Mesendoderm (in vitro differentiated cells): ENCODE results near the gene LAPTM5.

Experiments
- DNase-seq: peaks from one replicate; pipeline ENCODE4 v3.0.0; 2013
- H2AK5ac ChIP-seq: 2 replicates; pipeline ENCODE4 v1.6.1; 2013; ENCODE audit warnings: low read length, inconsistent platforms
- H2BK120ac ChIP-seq: 2 replicates; pipeline ENCODE4 v1.6.1; 2013; ENCODE audit warnings: low read depth, mild to moderate bottlenecking, low read length, moderate library complexity, mixed read lengths
- H2BK15ac ChIP-seq: replicated peaks from 2 replicates; pipeline ENCODE4 v1.6.1; 2013; ENCODE audit warnings: low read depth, mild to moderate bottlenecking, moderate library complexity
- H2BK5ac ChIP-seq: 2 replicates; pipeline ENCODE4 v1.6.1; 2013; ENCODE audit warnings: low read length, inconsistent platforms
- H3K18ac ChIP-seq: 2 replicates; pipeline ENCODE4 v1.6.1; 2013; ENCODE audit warnings: mild to moderate bottlenecking, low read length, mixed read lengths
- H3K23ac ChIP-seq: one replicate; pipeline ENCODE4 v1.6.1; 2013; ENCODE audit warnings: low read length
- H3K27ac ChIP-seq: 2 replicates; pipeline ENCODE4 v1.5.1; 2013; ENCODE audit warnings: low read depth, mild to moderate bottlenecking, inconsistent platforms, low read length, moderate library complexity
- H3K27me3 ChIP-seq: 2 replicates; pipeline ENCODE4 v1.6.1; 2013; ENCODE audit warnings: low read length, control low read depth, mild to moderate bottlenecking, inconsistent platforms; ENCODE audit not compliant: insufficient read depth, poor library complexity
- H3K36me3 ChIP-seq: 2 replicates; pipeline ENCODE4 v1.6.1; 2013; ENCODE audit warnings: low read length, inconsistent platforms; ENCODE audit not compliant: control insufficient read depth, insufficient read depth
- H3K4ac ChIP-seq: one replicate; pipeline ENCODE4 v1.6.1; 2013; ENCODE audit warnings: low read depth, mild to moderate bottlenecking, low read length, moderate library complexity
- H3K4me1 ChIP-seq: 2 replicates; pipeline ENCODE4 v1.6.1; 2013; ENCODE audit warnings: low read depth, low read length, inconsistent platforms; ENCODE audit not compliant: control insufficient read depth
- H3K4me2 ChIP-seq: 2 replicates; pipeline ENCODE4 v1.6.1; 2013; ENCODE audit warnings: low read length
- H3K4me3 ChIP-seq: 2 replicates; pipeline ENCODE4 v1.5.1; 2013; ENCODE audit warnings: mild to moderate bottlenecking, low read length
- H3K56ac ChIP-seq: one replicate; pipeline ENCODE4 v1.6.1; 2013; ENCODE audit warnings: low read length
- H3K79me1 ChIP-seq: 2 replicates; pipeline ENCODE4 v1.6.1; 2013; ENCODE audit warnings: low read length, inconsistent platforms
- H3K79me2 ChIP-seq: 2 replicates; pipeline ENCODE4 v1.6.1; 2013; ENCODE audit warnings: mild to moderate bottlenecking, low read length; ENCODE audit not compliant: control insufficient read depth, insufficient read depth
- H3K9ac ChIP-seq: 2 replicates; pipeline ENCODE4 v1.6.1; 2013; ENCODE audit warnings: low read length, inconsistent platforms
- H4K5ac ChIP-seq: one replicate; pipeline ENCODE4 v1.6.1; 2013; ENCODE audit warnings: low read length
- H4K8ac ChIP-seq: one replicate; pipeline ENCODE4 v1.6.1; 2013; ENCODE audit warnings: low read depth, mild to moderate bottlenecking, control low read depth, low read length, moderate library complexity
- WGBS: extraction: QIAGEN DNeasy Blood & Tissue Kit; methylation state at CpG from one replicate; pipeline ENCODE4 v1.1.7; 2013; ENCODE audit warnings: low lambda C conversion rate, missing lambda C conversion rate; ENCODE audit not compliant: insufficient coverage; ENCODE audit errors: extremely low coverage; 5-methylcytosine and 5-hydroxymethylcytosine counted together

The LAPTM5 gene

GRCh38 chr1:30788580-30789387 is 31.2 kb upstream of the LAPTM5 start:
- no peaks in the 10 kb centered on the region for H3K79me1 ChIP-seq
- no CpG with 5 or more reads among the region's 9 CpGs for WGBS
- no peak overlapping the region for H3K18ac ChIP-seq
- no peak overlapping the region for H3K56ac ChIP-seq
- no peak overlapping the region for H4K8ac ChIP-seq
- no peak overlapping the region for H2BK120ac ChIP-seq
- H3K23ac ChIP-seq = no peak overlapping the region
- H3K27me3 ChIP-seq = no peaks in the 10 kb centered on the region
- no peak overlapping the region for H2BK15ac ChIP-seq
- no peaks in the 10 kb centered on the region for H3K79me2 ChIP-seq
- no peaks in the 10 kb centered on the region for H3K4me1 ChIP-seq
- H3K4me3 ChIP-seq = no peak overlapping the region
- H4K5ac ChIP-seq = no peak overlapping the region
- H2BK5ac ChIP-seq = no peak overlapping the region
- no peak overlapping the region for H2AK5ac ChIP-seq
- H3K9ac ChIP-seq = no peak overlapping the region
- no peak for DNase-seq
- no peaks in the 10 kb centered on the region for H3K36me3 ChIP-seq
- no peak overlapping the region for H3K4me2 ChIP-seq
- no peak overlapping the region for H3K4ac ChIP-seq
- H3K27ac ChIP-seq = no peak overlapping the region

- WGBS = no CpG with 5 or more reads among the region's 21 CpGs
- H4K5ac ChIP-seq = no peak overlapping the region
- DNase-seq = no peak
Observed at GRCh38 chr1:30787856-30788495, 30.4 kb upstream of the LAPTM5 start.

GRCh38 chr1:30787266-30787665 is 29.7 kb upstream of the LAPTM5 start:
- Histone ChIP-seq H3K27me3 (no peaks in the 10 kb centered on the region), H3K18ac (no peak overlapping the region), H2BK120ac (no peak overlapping the region), H2AK5ac (no peak overlapping the region), H3K4me3 (no peak overlapping the region), H3K4ac (no peak overlapping the region), H3K27ac (no peak overlapping the region), H3K36me3 (no peaks in the 10 kb centered on the region), H3K4me1 (peaks cover 2% of the 10 kb centered on the region), H4K8ac (no peak overlapping the region), H3K79me1 (no peaks in the 10 kb centered on the region), H4K5ac (no peak overlapping the region), H2BK15ac (no peak overlapping the region), H3K4me2 (no peak overlapping the region), H3K56ac (no peak overlapping the region), H2BK5ac (no peak overlapping the region), H3K23ac (no peak overlapping the region), H3K79me2 (no peaks in the 10 kb centered on the region), H3K9ac (no peak overlapping the region)
- WGBS = no CpG with 5 or more reads among the region's 5 CpGs
- no peak for DNase-seq

More at GRCh38 chr1:30787856-30788495, 30.4 kb upstream of the LAPTM5 start:
- Histone ChIP-seq H4K8ac (no peak overlapping the region), H2BK15ac (no peak overlapping the region), H3K27ac (no peak overlapping the region), H2BK5ac (no peak overlapping the region), H3K36me3 (no peaks in the 10 kb centered on the region), H3K27me3 (no peaks in the 10 kb centered on the region), H3K23ac (no peak overlapping the region), H3K4me3 (no peak overlapping the region), H3K79me1 (no peaks in the 10 kb centered on the region), H3K4ac (no peak overlapping the region), H3K4me2 (no peak overlapping the region), H2BK120ac (no peak overlapping the region), H2AK5ac (no peak overlapping the region), H3K79me2 (no peaks in the 10 kb centered on the region), H3K9ac (no peak overlapping the region), H3K56ac (no peak overlapping the region), H3K4me1 (peaks cover 2% of the 10 kb centered on the region), H3K18ac (no peak overlapping the region)

GRCh38 chr1:30786264-30786991 is 28.9 kb upstream of the LAPTM5 start:
- no peaks in the 10 kb centered on the region for H3K79me1 ChIP-seq
- no peak overlapping the region for H3K27ac ChIP-seq
- H2BK5ac ChIP-seq = no peak overlapping the region
- no peak overlapping the region for H2AK5ac ChIP-seq
- DNase-seq = no peak
- no peak overlapping the region for H3K9ac ChIP-seq
- WGBS = no CpG with 5 or more reads among the region's 13 CpGs
- H3K4me1 ChIP-seq = peaks cover 2% of the 10 kb centered on the region
- H3K18ac ChIP-seq = no peak overlapping the region
- no peak overlapping the region for H3K56ac ChIP-seq
- no peaks in the 10 kb centered on the region for H3K27me3 ChIP-seq
- no peak overlapping the region for H3K4me3 ChIP-seq
- H3K23ac ChIP-seq = no peak overlapping the region
- no peak overlapping the region for H4K8ac ChIP-seq
- H3K79me2 ChIP-seq = no peaks in the 10 kb centered on the region
- no peak overlapping the region for H3K4ac ChIP-seq
- H4K5ac ChIP-seq = no peak overlapping the region
- no peak overlapping the region for H3K4me2 ChIP-seq
- no peak overlapping the region for H2BK15ac ChIP-seq
- H3K36me3 ChIP-seq = no peaks in the 10 kb centered on the region
- no peak overlapping the region for H2BK120ac ChIP-seq

GRCh38 chr1:30785714-30786113 is 28.1 kb upstream of the LAPTM5 start:
- Histone ChIP-seq H3K4ac (no peak overlapping the region), H2AK5ac (no peak overlapping the region), H3K23ac (no peak overlapping the region), H3K4me2 (no peak overlapping the region), H3K4me1 (peaks cover 2% of the 10 kb centered on the region), H3K79me2 (no peaks in the 10 kb centered on the region), H3K18ac (no peak overlapping the region), H2BK15ac (no peak overlapping the region), H3K56ac (peak overlapping the region; percentile 39), H3K36me3 (no peaks in the 10 kb centered on the region), H3K4me3 (no peak overlapping the region), H2BK5ac (no peak overlapping the region), H4K8ac (no peak overlapping the region), H3K27me3 (no peaks in the 10 kb centered on the region), H2BK120ac (no peak overlapping the region), H3K79me1 (no peaks in the 10 kb centered on the region), H4K5ac (no peak overlapping the region), H3K27ac (no peak overlapping the region), H3K9ac (no peak overlapping the region)
- no peak for DNase-seq
- no CpG with 5 or more reads among the region's 7 CpGs for WGBS
